SJSA1 (cell line): Measurements from ENCODE around the gene UFSP2. TPM values are rescaled to one million over a fixed set of nuclear protein-coding genes. Genes with fewer than 3 reads are reported as not detected.

Experiments used
- DNase-seq, 2 experiments: peaks; one replicate each; pipeline ENCODE4 v3.0.0-alpha.2; 2015 to 2020; ENCODE audit warnings: low spot score in 2 of 2, low read depth in 1 of 2
- H3K27ac ChIP-seq: fragments of 250-450 bp; sonication (Bioruptor Pico); 2 replicates; pipeline ENCODE4 v1.5.1; 2020; ENCODE audit warnings: mild to moderate bottlenecking, moderate library complexity
- H3K27me3 ChIP-seq: fragments of 250-450 bp; sonication (Bioruptor Pico); replicated peaks from 2 replicates; pipeline ENCODE4 v1.5.1; 2020; ENCODE audit warnings: mild to moderate bottlenecking, moderate library complexity
- H3K36me3 ChIP-seq: fragments of 250-450 bp; sonication (Bioruptor Pico); 2 replicates; pipeline ENCODE4 v1.5.1; 2020; ENCODE audit warnings: mild to moderate bottlenecking
- H3K4me1 ChIP-seq: fragments of 250-450 bp; sonication (Bioruptor Pico); replicated peaks from 2 replicates; pipeline ENCODE4 v1.6.1; 2021; ENCODE audit warnings: mild to moderate bottlenecking
- H3K4me3 ChIP-seq: fragments of 250-450 bp; sonication (Bioruptor Pico); 2 replicates; pipeline ENCODE4 v1.5.1; 2020; ENCODE audit warnings: mild to moderate bottlenecking
- H3K9me3 ChIP-seq: fragments of 250-450 bp; sonication (Bioruptor Pico); replicated peaks from 2 replicates; pipeline ENCODE4 v1.5.1; 2020; ENCODE audit warnings: mild to moderate bottlenecking
- total RNA-seq: library from RNA; depleted of rRNA; stranded (reverse); fragments of >200 nt; shearing (Covaris generic); gene quantifications from 2 replicates; pipeline ENCODE4 v1.2.3, GENCODE V29; 2014

UFSP2 gene
- total RNA-seq, 1 experiment from 2014 or later = 32.1 TPM

DNA sequence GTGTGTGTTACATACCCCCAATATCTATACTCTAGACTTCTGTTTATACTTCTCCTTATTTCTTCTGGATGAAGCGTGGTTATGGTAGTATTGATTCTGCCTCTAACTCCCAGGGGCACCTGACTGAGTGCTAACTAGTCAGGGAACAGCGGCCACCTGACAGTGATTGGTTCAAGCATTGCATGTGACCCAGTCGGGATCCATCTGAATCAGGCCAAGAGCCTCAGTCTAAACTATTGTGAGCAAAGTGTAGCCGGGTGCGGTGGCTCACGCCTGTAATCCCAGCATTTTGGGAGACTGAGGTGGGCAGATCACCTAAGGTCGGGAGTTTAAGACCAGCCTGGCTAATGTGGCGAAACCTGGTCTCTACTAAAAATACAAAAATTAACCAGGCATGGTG, 35.8 kb upstream of the UFSP2 start:
- H3K27me3 ChIP-seq = peaks cover 8% of the 10 kb centered on the region
- no peaks in the 10 kb centered on the region for H3K9me3 ChIP-seq
- H3K27ac ChIP-seq = no peak overlapping the region
- no peak for DNase-seq
- no peak overlapping the region for H3K4me3 ChIP-seq
- no peaks in the 10 kb centered on the region for H3K36me3 ChIP-seq
- no peaks in the 10 kb centered on the region for H3K4me1 ChIP-seq

DNA sequence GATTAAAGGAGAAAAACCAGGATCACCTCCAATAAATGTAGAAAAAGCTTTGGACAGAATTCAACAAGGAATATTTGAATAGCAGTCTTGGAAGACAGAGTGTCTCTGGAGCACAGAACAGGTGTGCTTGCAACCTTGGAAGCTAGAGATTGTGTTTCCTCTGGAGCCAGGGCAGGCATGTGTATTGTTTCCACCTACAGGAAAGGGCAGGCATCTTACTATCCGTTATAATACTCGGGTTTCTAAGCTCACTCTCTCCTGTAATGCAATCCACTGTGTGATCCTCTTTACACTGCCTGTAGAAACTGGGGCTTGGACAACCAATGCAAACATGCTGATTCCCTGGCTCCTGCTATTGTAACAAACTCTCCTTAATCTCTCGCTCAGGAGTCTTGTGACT, 31.4 kb upstream of the UFSP2 start:
- Histone ChIP-seq H3K27ac (no peak overlapping the region), H3K36me3 (no peaks in the 10 kb centered on the region), H3K4me1 (no peaks in the 10 kb centered on the region), H3K9me3 (no peaks in the 10 kb centered on the region), H3K27me3 (peaks cover 15% of the 10 kb centered on the region), H3K4me3 (no peak overlapping the region)
- no peak for DNase-seq

DNA sequence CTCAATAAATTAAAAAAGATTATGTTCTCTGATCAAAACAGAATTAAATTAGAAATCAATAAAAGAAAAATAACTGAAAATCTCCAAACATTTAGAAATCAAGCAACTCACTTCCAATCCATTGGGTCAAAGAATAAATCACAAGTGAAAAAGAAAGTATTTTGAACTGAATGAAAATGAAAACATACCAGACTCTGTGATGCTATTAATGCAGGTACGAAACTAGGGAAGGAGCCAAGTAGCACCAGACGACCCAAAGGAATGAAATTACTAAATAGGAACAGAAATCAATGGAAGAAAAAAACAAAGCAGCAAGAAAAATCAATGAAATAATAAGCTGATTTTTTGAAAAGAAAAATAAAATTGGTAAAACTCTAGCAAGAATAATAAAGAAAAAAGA, 30.4 kb upstream of the UFSP2 start:
- Histone ChIP-seq H3K27me3 (peaks cover 15% of the 10 kb centered on the region), H3K4me1 (no peaks in the 10 kb centered on the region), H3K9me3 (no peaks in the 10 kb centered on the region), H3K27ac (no peak overlapping the region), H3K4me3 (no peak overlapping the region), H3K36me3 (no peaks in the 10 kb centered on the region)
- no peak for DNase-seq

DNA sequence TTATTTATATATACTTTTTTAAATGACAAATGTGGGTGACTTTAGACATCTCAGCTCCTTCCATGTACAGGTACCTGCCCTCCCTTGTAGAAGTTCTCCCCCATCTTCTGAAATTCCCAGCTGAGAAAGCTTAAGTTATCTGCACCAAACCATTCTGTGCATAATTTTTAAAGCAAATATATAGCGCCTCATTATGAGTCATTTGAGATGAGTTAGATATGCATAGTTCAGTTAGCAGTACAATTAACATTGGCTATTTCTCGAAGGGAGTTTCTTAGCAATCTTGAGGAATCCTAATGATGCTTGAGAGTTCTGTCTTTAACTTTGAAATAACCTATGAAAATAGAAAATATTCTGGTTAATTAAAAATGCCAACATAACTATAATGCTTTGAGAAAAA, 19.4 kb upstream of the UFSP2 start:
- H3K4me3 ChIP-seq = no peak overlapping the region
- no peaks in the 10 kb centered on the region for H3K9me3 ChIP-seq
- no peak overlapping the region for H3K27ac ChIP-seq
- DNase-seq = no peak
- H3K36me3 ChIP-seq = no peaks in the 10 kb centered on the region
- H3K27me3 ChIP-seq = peaks cover 5% of the 10 kb centered on the region
- H3K4me1 ChIP-seq = no peaks in the 10 kb centered on the region

DNA sequence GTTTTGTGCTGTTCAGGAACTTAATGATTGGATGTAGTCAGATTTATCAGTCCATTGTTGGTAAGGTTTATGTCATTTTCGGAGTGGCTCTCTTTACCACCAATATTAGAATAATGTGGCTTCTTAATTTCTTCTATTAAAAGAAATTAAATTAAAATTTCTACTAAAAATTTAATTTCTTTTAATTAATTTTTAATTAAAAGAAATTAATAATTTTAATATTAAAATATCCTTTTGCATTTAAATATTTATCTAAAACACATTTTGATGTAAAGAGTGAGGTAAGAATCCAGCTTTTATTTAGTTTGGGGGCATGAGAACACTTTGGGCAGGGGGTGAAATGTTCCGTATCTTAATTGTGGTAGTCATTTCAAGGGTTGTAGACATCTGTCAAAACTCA, 15.7 kb upstream of the UFSP2 start:
- no peak for DNase-seq
- Histone ChIP-seq H3K9me3 (no peaks in the 10 kb centered on the region), H3K4me3 (no peak overlapping the region), H3K4me1 (no peaks in the 10 kb centered on the region), H3K27me3 (peaks cover 5% of the 10 kb centered on the region; the same call in 1 of the 2 replicates), H3K36me3 (no peaks in the 10 kb centered on the region), H3K27ac (no peak overlapping the region)

DNA sequence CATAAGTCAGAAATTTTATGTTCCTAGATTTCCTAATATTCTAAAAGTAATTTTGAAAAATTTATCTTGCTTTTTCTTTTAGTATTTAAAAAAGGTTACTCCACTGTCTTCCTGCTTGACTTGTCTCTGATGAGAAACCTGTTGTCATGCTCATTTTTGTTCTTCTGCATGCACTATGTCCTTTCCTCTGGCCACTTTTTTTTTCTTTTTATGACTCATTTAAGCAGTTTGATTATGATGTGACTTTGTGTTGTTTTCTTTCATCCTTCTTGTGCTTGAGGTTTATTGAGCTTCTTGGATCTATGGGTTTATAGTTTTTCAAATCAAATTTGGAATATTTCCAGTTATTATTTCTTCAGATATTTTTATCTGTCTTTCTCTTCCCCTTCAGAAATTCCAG, 12.0 kb upstream of the UFSP2 start:
- Histone ChIP-seq H3K4me1 (no peaks in the 10 kb centered on the region), H3K9me3 (no peaks in the 10 kb centered on the region), H3K36me3 (no peaks in the 10 kb centered on the region), H3K27me3 (peaks cover 4% of the 10 kb centered on the region; the same call in 1 of the 2 replicates), H3K27ac (no peak overlapping the region), H3K4me3 (no peak overlapping the region)
- DNase-seq = no peak

DNA sequence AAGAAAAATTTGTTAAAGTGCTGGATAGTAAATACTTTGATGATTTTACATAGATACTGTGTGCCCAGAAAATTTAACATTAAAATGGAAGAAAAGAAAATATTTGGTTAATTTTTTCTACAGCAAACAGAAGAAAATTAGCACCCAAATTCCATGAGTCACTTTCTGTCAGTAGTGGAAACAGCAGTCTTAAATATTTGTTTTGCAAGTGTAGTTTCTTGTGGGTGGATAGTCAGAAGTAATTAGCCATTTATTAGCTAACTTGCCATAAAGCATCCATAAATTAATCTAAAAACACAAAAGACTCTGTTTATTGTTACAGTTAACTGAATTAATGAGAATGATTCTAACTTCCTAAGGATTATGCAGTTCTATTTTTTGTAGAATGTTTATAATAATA, 9.7 kb upstream of the UFSP2 start:
- no peaks in the 10 kb centered on the region for H3K4me1 ChIP-seq
- H3K27ac ChIP-seq = no peak overlapping the region
- no peaks in the 10 kb centered on the region for H3K36me3 ChIP-seq
- H3K27me3 ChIP-seq = no peaks in the 10 kb centered on the region
- H3K9me3 ChIP-seq = no peaks in the 10 kb centered on the region
- no peak for DNase-seq
- H3K4me3 ChIP-seq = no peak overlapping the region

DNA sequence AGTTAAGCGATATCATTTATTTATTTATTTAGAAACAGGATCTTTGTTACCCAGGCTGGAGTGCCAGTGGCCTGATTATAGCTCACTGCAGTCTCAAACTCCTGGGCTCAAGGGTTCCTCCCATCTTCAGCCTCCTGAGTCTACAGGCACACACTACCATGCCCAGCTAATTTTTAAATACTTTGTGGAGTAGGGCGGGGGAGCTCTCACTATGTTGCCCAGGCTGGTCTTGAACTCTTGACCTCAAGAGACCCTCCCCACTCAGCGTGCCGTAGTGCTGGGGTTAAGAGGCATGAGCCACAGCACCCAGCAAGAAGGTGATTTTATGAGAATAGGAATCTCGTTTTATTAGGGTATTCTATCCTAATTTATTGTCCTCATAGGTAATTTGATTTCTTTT, 3.9 kb upstream of the UFSP2 start:
- DNase-seq = no peak
- H3K27me3 ChIP-seq = no peaks in the 10 kb centered on the region
- H3K36me3 ChIP-seq = peaks cover 5% of the 10 kb centered on the region
- H3K9me3 ChIP-seq = no peaks in the 10 kb centered on the region
- H3K4me1 ChIP-seq = peaks cover 8% of the 10 kb centered on the region
- H3K27ac ChIP-seq = no peak overlapping the region
- H3K4me3 ChIP-seq = no peak overlapping the region

DNA sequence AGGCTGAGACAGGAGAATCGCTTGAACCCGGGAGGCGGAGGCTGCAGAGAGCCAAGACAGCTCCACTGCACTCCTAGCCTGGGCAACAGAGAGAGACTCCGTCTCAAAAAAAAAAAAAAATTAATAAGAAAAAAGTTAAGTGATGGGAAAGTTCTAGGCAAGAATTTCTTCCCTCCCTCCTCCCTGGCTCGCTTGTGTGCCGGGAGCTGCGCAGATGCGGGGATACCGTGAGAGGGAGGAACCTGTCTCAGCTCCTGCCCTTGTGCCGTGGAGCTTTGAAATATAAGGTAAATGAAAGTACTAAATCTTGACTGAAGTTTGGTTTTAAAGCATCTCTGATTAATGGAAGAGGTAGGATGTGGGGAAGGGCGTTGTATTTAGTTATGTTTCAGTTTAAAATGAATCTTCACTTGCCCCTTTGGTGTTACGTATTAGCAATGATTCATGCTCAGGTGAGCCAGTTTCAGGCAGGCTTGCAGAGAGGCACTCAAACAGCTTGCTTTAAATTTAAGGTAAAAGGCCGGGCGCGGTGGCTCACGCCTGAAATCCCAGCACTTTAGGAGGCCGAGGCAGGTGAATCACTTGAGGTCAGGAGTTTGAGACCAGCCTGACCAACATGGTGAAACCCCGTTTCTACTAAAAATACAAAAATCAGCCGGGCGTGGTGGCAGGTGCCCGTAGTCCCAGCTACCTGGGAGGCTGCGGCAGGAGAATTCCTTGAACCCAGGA, 1.4 kb upstream of the UFSP2 start:
- no peaks in the 10 kb centered on the region for H3K27me3 ChIP-seq
- H3K36me3 ChIP-seq = peaks cover 5% of the 10 kb centered on the region
- peaks cover 8% of the 10 kb centered on the region for H3K4me1 ChIP-seq
- no peak overlapping the region for H3K27ac ChIP-seq
- no peaks in the 10 kb centered on the region for H3K9me3 ChIP-seq
- no peak overlapping the region for H3K4me3 ChIP-seq
- DNase-seq = no peak

DNA sequence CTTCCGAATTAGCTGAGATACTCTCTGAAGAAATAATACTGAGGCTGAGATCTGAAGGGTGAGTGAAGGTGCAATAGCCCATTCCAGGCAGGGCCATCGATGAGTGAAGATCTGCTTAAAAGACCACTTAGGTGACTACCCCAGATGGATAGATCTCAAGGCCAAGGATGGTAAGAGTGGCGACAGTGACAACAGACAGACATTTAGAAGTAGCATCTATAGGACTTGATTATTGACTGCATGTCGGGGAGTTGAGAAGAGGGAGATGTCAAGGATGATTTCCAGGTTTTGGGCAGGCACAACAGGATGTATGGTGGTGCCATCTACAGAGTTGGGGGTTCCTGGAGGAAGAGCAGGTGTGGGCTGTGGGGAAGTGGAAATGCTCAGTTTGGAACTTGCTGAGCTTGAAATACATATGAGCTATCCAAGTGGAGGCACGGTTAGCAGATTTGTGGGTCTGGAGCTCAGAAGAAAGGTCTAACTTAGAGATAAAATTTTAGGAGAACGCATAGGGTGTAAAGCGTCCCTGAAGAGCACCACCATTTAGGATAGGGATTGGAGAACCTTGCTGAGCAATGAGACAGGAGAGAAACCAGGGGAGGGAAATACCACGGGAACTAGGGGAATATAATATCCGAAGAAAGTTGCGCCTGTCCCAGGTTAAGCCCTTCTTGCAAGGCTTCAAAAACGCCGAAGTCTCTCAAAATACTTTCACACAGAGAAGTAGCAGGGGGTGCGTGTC, 688 bp downstream of the UFSP2 start:
- H3K4me1 ChIP-seq = peaks cover 8% of the 10 kb centered on the region
- DNase-seq = no peak
- peaks cover 12% of the 10 kb centered on the region for H3K36me3 ChIP-seq
- H3K27me3 ChIP-seq = no peaks in the 10 kb centered on the region
- H3K27ac ChIP-seq = peak overlapping the region; percentile 100
- no peaks in the 10 kb centered on the region for H3K9me3 ChIP-seq
- peak overlapping the region; percentile 78 for H3K4me3 ChIP-seq

DNA sequence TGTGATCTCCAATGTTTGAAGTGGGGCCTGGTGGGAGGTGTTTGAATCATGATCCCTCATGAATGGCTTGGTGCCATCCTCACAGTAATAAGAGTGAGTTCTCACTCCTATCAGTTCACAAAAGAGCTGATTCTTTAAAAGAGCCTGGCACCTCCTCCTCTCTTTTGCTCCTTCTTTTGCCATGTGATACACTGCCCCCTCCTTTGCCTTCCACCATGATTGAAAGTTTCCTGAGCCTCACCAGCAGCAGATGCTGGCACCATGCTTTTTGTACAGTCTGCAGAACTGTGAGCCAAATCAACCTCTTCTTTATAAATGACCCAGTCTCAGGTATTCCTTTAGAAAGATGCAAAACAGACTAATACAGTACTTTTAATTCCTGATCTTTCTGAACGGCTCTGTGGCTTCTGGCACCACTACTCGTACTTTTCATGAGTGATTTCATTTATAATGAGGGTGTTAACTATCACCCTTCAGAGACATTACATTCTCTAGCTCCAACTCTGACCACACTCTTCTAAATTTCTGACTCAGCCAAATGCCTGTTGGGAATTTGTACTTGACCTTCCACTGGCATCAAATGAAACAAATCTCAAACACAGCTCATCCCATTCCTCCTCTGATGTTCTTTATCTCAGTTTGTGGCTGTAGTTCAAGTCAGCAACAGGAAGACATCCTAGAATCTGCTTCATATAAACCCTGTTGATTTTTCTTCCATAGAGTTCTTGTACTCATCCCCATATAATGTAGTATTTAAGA, 4.2 kb downstream of the UFSP2 start:
- H3K4me1 ChIP-seq = peaks cover 8% of the 10 kb centered on the region
- no peak overlapping the region for H3K4me3 ChIP-seq
- peak in 1 of 2 experiments; percentile 4 for DNase-seq
- H3K9me3 ChIP-seq = no peaks in the 10 kb centered on the region
- H3K27ac ChIP-seq = no peak overlapping the region
- no peaks in the 10 kb centered on the region for H3K27me3 ChIP-seq
- peaks cover 22% of the 10 kb centered on the region for H3K36me3 ChIP-seq

DNA sequence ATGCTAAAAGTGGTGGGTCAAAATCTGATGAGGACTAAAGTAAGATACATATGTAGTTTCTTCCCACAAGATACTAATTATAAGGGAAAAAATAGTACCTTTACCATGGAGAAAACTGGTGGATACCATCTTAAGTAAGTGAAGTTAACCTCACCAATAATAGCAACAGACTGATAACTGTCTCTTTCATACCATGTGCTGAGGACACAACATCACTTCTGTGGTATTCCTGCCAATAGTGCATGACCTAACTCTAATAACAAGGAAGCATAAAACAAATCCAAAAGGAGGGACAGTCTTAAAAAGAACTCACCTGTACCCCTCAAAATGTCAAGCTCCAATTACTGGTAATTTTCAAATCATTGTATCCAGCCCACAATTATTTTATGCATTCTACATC, 8.8 kb downstream of the UFSP2 start:
- Histone ChIP-seq H3K27ac (no peak overlapping the region), H3K27me3 (no peaks in the 10 kb centered on the region), H3K4me1 (no peaks in the 10 kb centered on the region), H3K36me3 (peaks cover 44% of the 10 kb centered on the region), H3K9me3 (no peaks in the 10 kb centered on the region), H3K4me3 (no peak overlapping the region)
- no peak for DNase-seq

DNA sequence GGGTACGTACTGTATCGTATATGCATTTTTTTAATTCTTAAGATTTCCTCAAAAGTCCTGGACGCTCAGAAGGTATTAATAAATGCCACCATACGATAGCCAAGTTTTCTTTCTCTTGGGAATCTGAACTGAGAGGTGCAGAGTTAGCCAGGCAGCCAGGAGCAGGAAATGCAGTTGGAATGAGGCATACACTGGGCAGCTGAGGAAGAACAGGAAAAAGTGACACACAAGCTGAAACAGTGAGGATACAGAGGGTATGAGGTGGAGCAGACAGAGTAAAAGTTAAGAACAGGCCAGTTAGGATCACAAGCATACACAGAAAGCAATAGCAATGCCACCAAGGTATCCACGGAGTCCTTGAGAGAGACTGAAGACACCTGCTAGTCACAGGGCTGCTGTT, 13.4 kb downstream of the UFSP2 start:
- Histone ChIP-seq H3K4me3 (no peak overlapping the region), H3K27me3 (no peaks in the 10 kb centered on the region), H3K9me3 (no peaks in the 10 kb centered on the region), H3K36me3 (peaks cover 54% of the 10 kb centered on the region), H3K27ac (no peak overlapping the region), H3K4me1 (no peaks in the 10 kb centered on the region)
- no peak for DNase-seq

DNA sequence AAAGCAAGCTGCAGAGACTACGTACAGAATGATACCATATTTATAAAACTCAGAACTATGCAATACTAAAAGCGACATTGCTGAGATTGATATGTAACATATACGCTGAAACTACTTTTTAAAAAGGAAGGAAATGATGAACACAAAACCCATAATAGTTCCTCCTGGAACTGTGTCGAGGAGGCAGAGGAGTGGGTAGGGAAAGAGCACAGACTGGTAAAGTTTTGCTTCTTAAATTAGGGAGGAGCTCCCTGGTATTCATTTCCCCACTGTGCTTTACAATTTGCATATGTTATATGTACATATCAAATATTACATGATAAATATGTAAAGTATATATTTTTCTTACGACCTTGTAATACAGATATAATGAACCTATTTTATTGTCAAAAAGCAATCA, 13.9 kb downstream of the UFSP2 start:
- DNase-seq = no peak
- Histone ChIP-seq H3K27ac (no peak overlapping the region), H3K9me3 (no peaks in the 10 kb centered on the region), H3K4me1 (no peaks in the 10 kb centered on the region), H3K27me3 (no peaks in the 10 kb centered on the region), H3K4me3 (no peak overlapping the region), H3K36me3 (peaks cover 51% of the 10 kb centered on the region)
